NCI-H446 treated with DMSO at 0.1 percent for 48 hours (cell line): ENCODE measurements around the gene FBXO44.

Source experiments
- DNase-seq: peaks from one replicate; lab custom pipeline; 2025; lab: John Stamatoyannopoulos, UW

The FBXO44 gene

DNA sequence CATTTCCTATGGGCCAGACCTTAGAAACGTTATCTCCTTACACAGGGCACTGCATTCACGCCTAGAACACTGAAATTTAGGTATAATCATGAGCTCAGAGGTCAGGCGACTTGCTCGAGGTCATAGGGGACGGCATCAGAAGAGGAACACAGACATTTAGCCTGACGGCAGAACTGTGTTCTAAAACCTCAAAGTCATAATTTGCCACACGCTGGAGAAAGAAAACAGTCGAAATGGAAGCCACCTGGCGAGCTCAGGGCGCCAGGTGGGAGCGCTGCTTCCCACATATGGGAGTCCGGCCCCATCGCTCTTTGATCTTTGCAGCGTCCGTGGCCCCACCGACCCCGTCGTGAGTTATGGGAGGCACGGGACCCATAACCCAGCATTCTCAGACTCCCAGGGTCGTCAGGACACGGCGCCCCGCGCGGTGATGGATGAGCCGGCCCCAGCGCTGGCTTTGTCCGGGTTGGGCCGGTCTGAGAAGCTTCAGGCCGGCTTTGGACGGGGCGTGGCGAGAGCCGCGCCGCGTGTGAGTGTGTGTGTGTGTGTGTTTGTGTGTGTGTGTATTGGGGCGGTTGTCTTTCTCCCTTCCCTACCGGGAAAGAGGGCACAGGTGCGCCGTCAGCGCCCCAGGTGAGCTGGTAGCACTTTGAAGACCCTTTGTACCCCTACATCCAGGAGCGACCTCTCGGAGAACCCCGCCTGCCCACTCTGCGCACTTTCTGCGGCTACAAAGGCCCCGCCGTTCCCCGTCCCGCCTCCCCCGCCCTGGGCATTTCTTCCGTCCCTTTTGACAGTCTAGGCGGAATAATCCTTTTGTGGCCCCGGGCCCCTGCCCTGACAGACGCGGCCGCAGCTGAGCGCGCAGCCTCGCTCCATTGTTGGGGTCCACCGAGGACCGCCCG is 36.0 kb downstream of the FBXO44 start:
- DNase-seq, result no peak

DNA sequence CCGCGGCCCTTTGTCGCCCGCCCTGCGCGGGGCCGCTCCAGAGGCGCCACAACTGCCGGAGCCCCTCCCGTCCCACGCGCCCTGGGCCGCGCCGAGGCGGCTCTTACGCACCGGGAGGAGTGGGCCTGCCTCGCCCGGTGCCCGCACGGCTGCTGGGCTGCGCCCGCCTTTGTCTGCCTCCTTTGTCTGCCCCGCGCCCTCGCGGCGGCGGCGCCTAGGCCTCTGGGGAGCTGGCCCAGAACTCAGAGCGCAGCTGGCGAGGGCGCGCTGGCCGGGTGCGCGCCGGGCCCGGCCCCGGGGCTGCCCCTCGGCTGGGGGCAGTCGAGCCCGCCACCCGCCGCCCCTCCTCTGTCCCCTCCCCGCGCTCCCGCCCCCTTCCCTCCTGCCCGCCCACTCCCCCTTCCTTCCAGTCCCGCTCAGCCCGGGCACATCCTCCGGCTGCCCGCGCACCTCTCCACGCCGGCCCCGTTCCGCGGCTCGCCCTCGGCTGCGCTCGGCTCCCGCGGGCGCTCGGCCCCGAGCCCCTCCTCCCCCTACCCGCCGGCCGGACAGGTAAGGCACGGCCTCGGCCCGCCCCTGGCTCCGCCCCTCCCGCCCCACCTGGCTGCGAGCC is 36.7 kb downstream of the FBXO44 start, which contains the start of gene DRAXIN:
Gene DRAXIN, plus strand, starts transcription at position 409 of the 613 bp plus-strand sequence. CDS start 14,549 bp downstream, outside the sequence.
- no peak for DNase-seq

DNA sequence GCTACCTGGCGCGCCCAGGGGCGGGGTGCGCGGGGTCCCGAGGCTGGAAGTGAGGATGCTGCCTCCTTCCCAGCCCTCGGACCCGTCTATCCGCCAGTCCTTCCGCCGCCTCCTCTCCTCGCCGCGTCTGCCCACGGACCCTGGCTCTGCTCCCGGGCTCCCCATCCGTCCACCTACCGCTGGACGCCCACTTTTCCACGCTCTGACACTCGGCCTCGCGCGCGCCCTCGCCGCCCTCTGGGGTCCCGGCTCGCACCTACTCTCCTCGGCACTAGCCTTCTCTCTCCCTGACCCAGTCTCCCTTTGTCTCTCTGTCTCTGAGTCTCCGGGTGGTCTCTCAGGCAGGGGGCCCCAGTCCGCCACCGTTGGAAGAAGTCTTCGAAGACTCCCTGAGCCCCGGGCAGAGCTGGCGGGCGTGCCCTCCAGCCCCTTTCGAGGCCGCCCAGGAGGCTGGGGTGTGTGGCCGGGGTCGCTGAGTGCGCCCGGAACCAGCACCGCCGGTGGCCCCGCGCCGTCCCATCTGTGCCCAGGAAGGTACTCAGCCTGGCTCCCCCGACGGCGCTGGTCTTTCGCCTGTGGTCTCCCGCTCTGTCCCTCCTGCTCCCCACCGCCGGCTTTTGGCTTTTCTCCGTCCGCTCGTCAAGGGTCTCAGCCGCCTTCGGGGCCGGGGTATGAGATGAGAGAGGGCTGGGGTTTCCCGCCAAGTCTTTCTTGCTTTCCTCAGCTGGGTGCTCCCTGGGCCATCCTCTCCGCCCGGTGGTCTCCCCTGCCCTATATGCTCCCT is 37.4 kb downstream of the FBXO44 start:
- no peak for DNase-seq

DNA sequence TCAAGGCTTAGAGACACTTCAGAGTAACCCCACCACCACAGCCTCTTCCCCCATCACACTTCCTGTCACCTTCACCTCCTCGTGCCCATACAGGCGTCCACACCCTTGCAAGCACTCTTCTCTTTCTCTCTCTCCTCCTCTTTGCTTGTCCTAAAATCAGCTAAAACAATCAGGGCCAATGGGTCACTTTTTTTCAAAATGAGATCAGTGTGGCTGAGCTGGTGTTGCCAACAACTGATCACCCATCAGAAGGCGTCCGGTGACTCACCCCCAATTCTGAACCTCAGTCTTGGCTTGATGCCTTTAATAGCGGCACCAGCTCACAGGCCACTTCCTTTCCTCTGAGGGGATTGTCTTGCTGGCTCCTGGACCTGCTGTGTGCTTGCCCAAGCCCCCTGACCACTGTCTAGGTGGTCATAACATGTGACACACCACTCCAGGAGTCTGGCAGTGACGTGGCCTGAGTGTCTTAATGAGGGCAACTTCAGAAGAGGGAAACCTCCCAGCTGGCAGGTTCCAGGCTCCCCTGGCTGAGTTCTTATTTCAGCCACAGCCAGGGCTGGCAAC is 38.4 kb downstream of the FBXO44 start:
- peak; percentile 23 for DNase-seq

DNA sequence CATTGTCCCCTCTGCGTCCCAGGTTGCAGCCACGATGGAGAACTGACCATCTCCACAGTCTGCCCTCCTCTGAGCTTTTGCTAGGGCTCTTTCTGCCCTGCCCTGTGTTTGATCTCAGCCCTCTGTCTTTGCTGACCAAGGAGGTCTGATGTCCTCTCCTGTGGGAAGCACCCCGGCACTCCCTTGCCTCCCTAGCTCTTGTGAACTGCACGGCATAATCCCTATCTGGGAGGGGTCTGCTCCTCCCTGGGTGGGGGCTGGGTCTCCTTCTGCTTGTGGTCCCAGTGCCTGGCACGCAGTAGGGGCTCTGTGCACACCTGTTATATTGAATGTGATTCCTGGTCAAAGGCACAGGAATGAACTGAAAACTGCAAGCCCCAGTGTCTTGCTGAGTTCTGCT is 39.2 kb downstream of the FBXO44 start:
- no peak for DNase-seq

DNA sequence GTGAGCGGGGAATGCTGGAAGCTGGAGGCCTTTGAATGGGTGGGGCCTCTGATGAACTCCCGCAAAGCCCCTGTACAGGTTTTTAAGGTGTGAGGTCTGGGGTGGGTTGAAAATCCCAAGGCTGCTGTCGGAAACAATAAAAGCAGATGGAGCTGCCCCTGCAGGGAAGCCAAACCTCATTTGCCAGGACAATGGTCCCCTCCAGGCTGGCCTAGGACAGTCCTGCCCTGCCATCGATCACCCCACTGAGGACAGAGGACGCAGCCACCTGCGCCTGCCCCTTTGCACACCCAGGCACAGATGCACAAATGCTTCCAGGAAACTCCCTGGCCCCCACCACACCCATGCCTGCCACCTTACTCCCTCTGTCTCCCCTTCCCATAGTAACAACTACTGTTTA is 41.2 kb downstream of the FBXO44 start:
- no peak for DNase-seq

DNA sequence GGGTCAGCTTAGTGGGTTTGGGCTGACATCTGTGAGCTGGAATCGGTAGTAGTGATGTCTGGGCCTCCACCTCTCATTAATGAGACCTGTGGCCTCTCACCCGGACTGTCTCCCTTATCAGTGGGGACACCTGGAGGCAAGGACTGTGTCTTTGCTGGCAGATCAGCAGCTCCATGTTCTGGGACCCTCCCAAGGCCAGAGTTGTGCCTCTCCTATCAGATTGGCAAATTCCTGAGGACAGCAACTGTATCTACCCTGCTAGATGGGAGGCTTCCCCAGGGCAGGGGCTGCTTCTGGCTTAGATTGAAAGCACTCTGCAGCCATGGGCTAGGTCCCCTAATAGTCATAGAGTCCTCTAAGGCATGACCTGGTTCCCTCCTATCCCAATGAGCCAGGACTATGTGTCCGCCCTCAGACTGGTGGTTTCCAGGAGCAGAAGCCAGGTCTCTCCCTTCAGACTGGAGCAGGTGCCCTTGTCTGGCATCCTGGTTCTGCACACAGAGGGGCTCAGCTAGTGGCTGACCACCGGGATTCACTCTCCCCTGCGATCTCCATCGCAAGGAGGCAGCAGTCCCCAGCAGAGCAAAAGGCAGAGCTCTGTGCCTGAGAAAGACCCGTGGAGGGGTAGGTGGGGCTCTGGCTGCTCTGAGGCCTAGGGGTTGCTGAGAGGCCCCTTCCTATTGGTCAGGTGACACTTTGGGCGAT is 42.7 kb downstream of the FBXO44 start:
- no peak for DNase-seq

DNA sequence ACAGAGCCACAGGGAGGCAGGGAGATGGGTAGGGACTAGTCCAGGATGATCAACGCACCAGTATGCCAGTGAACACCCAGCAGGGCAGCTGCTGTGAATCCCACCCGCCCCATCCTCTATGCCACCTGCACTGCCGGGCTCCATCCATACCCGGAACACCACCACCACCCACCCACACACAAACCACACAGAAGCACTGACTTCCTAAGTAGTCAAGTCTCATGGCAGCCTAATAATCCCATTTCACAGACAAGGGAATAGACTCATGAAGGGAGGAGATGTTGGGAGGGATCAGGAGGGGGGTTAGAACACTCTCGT is 43.2 kb downstream of the FBXO44 start:
- no peak for DNase-seq

DNA sequence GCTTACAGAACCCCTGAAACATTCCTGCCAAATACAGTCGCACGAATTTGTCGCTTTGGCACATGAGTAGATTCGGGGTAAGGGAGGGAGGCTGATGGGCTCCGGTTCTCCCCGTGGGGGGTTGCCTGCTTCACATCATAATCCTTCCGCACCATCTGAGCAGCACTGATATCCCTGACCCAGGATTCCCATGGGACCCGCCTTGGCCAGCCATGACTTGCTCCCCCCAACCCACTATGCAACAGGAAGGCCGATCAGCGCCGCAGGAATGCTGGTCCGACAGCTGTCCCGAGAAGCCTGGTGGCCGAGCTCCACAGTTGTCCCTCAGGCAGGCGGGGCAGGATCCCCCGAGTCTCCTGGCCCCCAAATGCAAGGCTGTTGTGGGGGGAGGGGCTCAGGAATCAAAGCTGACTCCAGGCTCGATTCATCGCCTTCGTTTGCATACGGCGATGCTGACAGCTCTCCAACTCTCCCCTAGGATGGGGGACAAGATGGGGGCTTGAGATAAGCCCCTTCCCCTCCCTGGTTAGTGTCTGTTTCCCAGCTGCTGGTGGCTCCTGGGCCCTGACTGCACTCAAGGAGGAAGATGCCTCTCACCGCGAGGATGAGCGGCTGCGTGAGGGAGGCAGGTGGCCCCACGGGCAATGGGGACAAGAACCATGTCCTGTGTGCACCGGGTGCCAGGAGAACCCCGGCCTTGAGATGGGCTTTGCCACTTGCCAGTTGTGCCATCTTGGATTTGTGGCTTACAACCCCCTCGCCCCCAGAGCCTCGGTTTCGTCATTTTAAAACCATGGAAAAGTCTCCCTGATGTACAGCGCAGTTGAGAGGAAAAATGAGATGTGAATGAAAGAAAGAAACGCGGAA is 46.2 kb downstream of the FBXO44 start:
- DNase-seq, result no peak

DNA sequence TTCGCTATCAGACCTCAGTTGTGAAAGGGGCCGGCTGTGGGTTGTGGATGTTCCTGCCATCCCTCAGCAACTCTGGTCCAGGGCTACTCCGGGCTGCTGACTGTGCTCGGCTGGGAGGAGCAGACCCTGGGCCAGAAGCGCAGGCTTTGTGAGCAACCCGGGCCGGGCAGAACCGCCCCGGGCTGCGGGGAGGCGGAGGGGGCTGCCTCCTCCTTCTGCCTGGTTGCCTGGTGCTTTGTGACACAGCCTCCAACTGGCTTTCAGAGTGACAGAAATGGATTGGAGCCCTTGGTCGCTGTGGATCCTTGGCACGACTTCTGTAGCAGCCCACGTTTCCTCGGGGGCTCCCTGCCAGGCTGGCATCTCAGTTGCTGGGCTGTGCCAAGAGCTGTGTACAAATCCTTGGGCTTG is 46.9 kb downstream of the FBXO44 start:
- peak; percentile 64 for DNase-seq

DNA sequence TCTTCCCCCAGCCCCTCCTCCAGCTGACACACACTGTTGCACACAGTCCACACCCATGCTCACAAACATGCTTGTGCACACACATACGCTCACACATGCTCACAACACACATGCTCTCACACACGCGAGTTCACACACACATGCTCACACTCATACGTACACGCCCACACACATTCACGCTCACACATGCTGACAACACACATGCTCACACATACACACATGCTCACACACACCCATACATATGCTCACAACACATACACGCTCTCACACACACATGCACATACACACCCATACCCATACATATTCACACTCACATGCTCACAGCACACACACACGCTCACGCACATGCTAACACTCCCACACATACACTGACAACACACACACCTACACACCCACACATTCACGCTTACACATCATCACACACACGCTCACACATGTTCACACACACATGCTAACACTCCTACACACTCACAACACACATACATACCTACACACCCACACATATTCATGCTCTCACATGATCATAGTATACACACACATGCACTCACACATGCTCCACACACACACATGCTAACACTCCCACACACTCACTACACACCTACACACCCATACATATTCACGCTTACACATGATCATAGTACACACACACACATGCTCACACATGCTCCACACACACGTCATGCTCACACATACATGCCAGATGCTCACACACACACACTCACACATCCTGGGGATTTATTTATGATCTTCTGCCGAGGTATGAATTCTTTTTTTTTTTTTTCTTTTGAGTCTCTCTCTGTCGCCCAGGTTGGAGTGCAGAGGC is 47.5 kb downstream of the FBXO44 start:
- DNase-seq, result no peak

DNA sequence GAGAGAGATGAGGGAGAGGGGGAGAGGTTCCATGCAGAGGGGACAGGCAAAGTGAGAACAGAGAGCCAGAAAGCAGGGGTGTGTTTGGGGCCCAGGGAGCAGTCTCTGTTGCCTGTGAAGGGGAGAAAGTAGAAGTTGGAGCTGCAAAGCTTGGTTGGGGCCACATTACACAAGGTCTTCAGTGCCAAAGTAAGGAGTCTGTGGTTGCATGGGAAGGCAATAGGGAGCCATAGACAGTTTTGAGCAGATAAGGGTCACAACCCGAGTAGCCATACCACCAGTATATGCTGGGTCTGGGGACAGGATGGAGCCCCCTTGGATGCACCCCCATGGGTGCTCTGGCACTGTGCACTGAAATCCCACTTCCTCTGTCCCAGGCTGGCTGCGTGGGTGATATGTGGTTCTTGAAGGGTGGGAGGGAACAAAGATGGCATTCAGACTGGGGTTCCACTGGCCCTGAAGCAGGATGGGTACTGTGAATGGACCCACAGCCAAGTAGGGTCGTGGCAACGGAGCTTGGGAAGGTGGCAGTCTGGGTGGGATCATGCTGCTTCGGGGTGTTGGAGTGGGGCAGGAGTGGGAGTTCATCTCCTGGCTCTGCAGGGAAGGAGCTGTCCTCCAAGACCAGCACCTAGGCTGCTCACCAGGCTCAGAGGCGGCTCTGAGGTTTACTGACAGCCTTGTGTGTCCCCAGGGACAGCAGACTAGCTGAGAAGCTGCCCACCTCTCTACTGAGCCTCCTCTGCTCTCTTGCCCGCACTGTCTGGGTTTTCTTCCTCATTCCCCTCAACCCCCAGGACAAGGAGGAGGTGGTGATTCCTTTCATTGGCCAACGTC is 48.9 kb downstream of the FBXO44 start:
- DNase-seq, result no peak

DNA sequence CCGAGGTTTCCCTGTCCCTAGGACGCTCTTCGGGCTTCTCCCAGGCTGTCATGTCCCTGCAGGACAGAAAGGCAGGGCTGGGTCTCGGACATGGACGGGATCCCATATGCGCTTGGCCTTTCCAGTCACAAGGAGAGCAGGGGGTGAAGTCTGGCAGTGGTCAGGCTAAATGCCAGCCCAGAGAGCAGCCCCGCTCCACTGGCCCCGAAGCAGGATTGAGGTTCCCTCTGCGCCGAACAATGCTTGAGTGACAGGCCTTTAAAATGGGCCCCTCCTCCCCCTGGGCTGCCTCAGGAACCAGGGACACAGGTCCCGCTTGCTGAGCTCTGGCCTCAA is 49.5 kb downstream of the FBXO44 start:
- no peak for DNase-seq

DNA sequence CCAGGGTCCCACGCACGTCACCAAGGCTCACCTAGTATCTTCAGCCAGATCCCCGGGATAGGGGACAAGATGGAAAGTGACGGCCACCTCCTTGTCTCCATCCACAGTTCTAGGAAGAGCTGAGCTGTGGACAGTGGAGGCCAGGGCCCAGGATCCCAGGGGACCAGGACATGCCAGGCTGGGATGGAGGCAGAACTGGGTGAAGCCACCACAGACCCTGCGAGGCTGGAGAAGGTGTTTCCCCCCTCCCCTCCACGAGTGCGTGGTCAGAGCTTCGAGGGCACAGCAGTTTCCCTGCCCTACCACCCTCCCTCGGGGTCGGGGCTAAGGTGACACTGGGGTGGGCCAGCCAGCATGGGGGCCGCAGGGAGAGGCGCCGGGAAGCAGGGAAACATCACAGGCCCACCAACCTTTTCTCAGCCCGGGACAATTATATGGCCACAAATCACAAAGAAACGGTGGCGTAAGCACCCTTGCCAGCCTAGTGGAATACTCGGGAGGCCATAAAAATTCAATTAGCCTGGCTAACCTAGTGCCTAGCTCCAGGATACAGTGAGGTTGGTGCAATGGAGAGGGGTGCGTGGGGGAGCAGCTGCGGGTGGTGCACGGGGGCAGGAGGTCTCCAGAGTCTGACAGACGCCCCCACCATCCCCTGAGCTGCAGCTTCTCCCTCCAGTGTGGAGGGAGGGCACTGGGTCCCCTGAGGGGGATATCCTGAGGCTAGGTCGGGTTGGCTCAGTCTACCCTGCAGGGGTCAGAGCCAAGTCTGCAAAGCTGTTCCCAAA is 50.2 kb downstream of the FBXO44 start:
- no peak for DNase-seq

DNA sequence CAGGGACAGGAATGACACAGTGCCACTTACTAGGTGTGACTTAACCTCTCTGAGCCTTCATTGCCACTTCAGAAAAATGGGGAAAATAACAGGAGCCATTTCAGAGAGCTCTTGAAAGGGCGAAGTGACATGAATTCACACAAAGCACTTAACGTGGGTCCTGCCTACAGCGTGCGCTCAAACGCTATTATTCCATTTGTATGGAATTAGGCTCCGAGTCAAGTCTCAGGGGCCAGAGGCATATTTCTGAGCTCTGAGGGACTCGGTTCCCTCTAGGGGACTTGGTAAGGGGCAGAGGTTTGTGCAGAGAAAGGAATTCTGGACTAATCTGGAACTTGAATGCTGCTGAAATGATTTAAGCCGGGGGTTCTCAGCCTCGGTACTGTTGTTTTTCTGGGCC is 50.9 kb downstream of the FBXO44 start:
- no peak for DNase-seq

DNA sequence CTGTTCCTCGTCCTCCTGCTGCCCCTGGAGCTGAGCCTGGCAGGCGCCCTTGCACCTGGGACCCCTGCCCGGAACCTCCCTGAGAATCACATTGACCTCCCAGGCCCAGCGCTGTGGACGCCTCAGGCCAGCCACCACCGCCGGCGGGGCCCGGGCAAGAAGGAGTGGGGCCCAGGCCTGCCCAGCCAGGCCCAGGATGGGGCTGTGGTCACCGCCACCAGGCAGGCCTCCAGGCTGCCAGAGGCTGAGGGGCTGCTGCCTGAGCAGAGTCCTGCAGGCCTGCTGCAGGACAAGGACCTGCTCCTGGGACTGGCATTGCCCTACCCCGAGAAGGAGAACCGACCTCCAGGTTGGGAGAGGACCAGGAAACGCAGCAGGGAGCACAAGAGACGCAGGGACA is 51.6 kb downstream of the FBXO44 start:
- no peak for DNase-seq

DNA sequence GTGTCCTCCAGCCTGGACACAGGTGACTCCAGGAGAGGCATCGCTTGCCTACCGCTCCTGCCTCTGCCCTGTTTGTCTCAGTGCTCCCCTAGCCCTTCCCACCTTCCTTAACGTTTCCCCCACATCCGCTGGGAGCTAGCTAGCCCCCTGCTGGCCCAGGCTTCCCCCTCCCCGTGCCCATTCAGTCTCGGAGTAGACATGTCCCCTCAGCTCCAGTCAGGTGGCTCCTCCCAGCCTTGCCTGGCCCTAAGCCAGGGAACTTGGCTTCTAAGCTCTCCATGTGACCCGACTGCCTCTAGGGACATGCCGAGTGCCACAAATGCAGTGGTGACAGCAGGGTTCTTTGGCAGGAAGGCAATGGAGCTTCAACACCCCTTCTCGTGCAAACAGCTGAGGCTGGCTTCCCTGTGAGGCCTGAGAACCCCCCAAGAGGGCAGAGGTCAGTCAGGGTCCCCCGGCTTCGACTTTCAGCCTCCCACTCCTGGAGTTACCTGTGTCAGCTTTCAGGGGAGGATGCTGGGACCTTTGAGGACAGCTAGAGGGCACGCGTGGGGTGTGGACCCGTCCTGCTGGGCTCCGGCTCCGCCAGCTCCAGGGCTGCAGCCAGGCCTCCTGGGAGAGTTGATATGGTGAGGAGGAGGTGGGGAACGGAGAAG is 53.1 kb downstream of the FBXO44 start:
- DNase-seq, result peak; percentile 17
